ENCODE measurements around the gene HRH4. TPM values are rescaled to one million over a fixed set of nuclear protein-coding genes. Genes with fewer than 3 reads are reported as not detected.

Gene HRH4
- polyA plus RNA-seq, 4 donors = 0.06 to 0.17 (median 0.08) TPM

- no peak for DNase-seq (ENCODE audit: low read depth in 4 of 4, low spot score in 3 of 4)
Observed at GRCh38 chr18:24462838-24463775, 2.7 kb downstream of the HRH4 start.

- DNase-seq (ENCODE audit: low read depth in 4 of 4, low spot score in 3 of 4) = no peak
Observed at GRCh38 chr18:24465486-24465885, 5.0 kb downstream of the HRH4 start.

DNA sequence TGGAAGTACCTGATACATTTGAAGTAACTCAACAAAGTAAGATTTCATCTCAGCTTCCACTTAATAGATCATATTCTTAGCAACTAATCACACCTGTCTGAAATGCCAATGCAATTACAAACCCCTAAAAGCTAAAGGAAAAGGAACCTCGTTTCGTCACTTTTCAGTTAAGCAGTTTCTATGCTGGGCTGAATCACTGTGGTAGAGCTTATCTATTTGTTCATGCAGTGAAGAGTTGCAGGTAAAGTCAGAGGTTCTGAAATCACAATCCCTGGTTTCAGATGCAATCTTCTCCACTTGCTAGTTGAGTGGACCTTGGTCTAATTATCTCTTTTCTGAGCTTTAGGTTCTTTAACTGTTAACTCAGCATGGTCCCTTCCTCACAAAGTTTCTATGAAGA, 6.3 kb downstream of the HRH4 start:
- DNase-seq (ENCODE audit: low read depth in 4 of 4, low spot score in 3 of 4) = no peak

DNA sequence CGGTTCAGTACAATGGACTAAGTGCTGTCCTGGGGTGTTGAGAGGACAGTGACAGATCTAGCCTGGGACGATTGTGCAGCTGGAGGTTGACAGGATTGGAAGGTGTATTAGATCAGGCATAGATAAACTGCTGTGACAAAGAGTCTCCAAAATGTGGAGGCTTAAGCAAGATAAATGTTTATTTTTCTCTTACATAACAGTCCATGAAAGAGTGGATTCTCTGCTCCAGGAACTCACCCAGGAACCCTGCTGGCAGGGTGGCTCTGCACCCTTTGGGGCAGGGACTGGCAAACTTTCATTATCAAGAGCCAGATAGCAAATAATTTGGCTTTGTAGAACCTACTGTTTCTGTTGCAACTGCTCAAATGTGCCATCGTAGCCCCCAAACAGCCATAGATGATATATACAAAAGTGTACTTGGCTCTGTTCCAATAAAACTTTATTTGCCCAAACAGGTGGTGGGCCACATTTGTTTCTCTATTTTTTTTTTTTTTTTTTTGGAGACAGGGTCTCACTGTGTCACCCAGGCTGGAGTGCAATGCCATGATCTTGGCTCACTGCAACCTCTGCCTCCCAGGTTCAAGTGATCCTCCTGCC, 9.7 kb downstream of the HRH4 start:
- no peak for DNase-seq (ENCODE audit: low read depth in 4 of 4, low spot score in 3 of 4)

- no peak for DNase-seq (ENCODE audit: low read depth in 4 of 4, low spot score in 3 of 4)
Observed at GRCh38 chr18:24470805-24471204, 10.4 kb downstream of the HRH4 start.

DNA sequence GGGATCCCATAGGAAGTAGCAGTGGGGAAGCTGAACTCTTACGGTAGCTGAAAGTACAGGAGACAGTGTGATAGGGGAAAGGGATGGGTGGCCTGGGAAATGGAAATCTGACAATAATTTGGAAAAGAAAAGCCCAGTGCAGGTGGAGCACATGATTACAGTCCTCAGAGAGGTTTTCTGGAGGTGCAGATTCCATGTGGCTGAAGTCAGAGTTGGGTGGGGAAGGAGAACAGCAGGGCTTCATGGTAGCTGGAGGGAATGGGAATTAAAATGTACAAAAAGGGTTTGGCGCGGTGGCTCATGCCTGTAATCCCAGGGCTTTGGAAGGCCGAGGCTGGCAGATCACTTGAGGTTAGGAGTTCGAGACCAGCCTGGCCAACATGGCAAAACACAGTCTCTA, 12.2 kb downstream of the HRH4 start:
- no peak for DNase-seq (ENCODE audit: low read depth in 4 of 4, low spot score in 3 of 4)

- DNase-seq (ENCODE audit: low read depth in 4 of 4, low spot score in 3 of 4) = no peak
Observed at GRCh38 chr18:24474406-24474805, 14.0 kb downstream of the HRH4 start.

GRCh38 chr18:24475926-24476589, 15.6 kb downstream of the HRH4 start:
- DNase-seq (ENCODE audit: low read depth in 4 of 4, low spot score in 3 of 4) = no peak

GRCh38 chr18:24479371-24479770, 18.9 kb downstream of the HRH4 start:
- DNase-seq (ENCODE audit: low read depth in 4 of 4, low spot score in 3 of 4) = no peak

DNA sequence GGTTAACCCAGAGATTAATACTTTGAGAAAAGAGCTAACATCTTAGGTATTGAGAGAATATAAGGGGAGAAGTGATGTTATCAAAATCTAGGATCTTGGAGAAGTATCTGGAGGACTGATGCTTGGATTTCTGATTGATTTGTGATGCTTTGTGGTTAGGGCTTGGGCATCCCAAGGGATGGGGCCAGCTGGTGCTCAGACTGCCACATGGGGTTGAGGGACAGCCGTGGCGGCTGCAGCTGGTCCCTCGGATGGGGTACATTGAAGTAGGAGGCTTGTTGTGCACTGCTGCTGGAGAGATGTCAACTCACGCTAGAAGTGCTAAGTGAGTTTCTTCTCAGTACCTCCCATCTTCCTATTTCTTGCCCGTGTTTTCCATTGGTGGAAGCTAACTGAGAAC, 22.4 kb downstream of the HRH4 start:
- no peak for DNase-seq (ENCODE audit: low read depth in 4 of 4, low spot score in 3 of 4)

GRCh38 chr18:24485681-24486080, 25.2 kb downstream of the HRH4 start:
- no peak for DNase-seq (ENCODE audit: low read depth in 4 of 4, low spot score in 3 of 4)

GRCh38 chr18:24486684-24487083, 26.2 kb downstream of the HRH4 start:
- no peak for DNase-seq (ENCODE audit: low read depth in 4 of 4, low spot score in 3 of 4)

GRCh38 chr18:24488824-24489493, 28.5 kb downstream of the HRH4 start:
- DNase-seq (ENCODE audit: low read depth in 4 of 4, low spot score in 3 of 4) = peak in 2 of 4 donors; percentile 43 to 53

DNA sequence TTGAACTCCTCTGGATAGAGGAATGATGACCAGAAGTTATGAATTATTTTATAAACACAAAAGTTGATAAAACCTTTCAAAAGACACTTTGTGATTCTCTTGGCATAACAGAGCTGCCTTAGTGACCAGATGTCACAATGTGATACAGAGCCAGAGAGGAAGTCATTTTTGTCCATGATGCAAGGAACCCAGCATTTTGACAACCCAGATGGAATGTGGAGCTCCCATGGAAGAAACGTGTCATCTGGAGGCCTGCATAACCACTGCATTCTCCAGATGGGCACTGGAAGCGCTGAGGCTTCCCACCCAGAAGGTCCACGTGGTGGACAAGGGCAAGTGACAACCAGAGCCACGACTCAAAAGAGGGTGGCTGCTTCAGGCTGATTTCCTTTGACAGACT, 30.1 kb downstream of the HRH4 start:
- DNase-seq (ENCODE audit: low read depth in 4 of 4, low spot score in 3 of 4) = no peak

GRCh38 chr18:24491927-24492834, 31.7 kb downstream of the HRH4 start:
- peak in 3 of 4 donors; percentile 48 to 69 (median 60) for DNase-seq (ENCODE audit: low read depth in 4 of 4, low spot score in 3 of 4)

- DNase-seq (ENCODE audit: low read depth in 4 of 4, low spot score in 3 of 4) = no peak
Observed at GRCh38 chr18:24494586-24494985, 34.1 kb downstream of the HRH4 start.

DNA sequence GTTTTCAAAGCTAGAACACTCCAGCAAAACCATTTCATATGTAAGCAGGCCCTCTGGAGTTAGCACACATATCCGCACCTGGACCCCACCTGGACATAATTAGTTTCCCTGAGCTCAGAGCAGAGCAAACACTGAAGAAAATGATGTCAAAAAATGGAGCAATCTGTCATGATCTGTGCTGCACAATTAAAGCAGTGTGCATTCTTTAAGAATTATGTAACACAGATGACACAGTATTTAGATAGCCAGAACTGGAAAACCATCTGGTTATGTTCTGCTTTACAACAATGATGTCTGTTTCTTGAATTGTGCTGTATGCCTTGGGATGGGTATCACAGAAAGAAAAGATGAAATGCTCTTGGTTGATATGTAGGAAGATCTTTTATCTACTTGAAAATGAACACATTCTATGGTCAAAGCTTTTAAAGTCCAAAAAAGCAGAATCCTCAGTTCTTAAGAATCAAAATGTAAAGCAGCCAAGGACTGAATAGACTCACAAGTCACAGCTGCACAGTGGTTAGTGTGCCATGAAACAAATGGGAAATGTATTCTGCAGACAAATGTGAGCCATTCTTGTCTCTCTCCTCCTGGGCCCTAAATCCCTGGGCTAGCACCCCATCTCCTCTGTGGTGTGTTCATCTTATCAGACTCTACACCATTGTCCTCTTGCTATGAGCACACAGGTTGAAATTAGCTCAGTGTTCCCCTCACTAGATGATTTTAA, 36.8 kb downstream of the HRH4 start:
- DNase-seq (ENCODE audit: low read depth in 4 of 4, low spot score in 3 of 4) = no peak

GRCh38 chr18:24499814-24500213, 39.4 kb downstream of the HRH4 start:
- no peak for DNase-seq (ENCODE audit: low read depth in 4 of 4, low spot score in 3 of 4)

DNA sequence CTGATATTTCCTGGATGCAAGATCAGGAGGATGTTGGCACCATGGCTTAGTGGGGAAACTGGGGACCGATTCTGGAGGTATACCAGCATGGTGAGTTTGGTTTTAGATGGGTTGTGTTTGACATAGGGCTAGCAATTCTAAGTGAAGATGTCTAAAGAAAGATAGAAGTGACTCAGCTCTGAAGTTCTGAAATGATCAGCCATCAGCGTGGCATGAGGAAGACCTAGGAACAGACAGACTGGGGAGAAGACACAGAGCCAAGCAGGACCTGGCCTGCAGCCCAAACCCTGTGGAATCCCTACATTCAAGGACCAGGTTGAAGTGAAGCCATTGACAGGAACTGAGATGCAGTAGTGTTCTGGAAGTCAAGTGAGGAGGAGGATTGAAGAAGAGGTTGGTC, 39.8 kb downstream of the HRH4 start:
- DNase-seq (ENCODE audit: low read depth in 4 of 4, low spot score in 3 of 4) = no peak
